GM19328 (cell line): ENCODE data around the gene SLC24A3.

Experiments used
- ATAC-seq: cut with Tn5 transposase; IDR thresholded peaks from one replicate; pipeline ENCODE4 v1.9.1; 2021; ENCODE audit warnings: mild to moderate bottlenecking, moderate library complexity; ENCODE audit not compliant: unreplicated experiment

The SLC24A3 gene

GRCh38 chr20:19527509-19527908, 315.1 kb downstream of the SLC24A3 start:
- ATAC-seq: no peak

GRCh38 chr20:19528286-19529030, 316.0 kb downstream of the SLC24A3 start:
- no peak for ATAC-seq

GRCh38 chr20:19530006-19530405, 317.6 kb downstream of the SLC24A3 start:
- no peak for ATAC-seq

GRCh38 chr20:19531446-19531845, 319.0 kb downstream of the SLC24A3 start:
- no peak for ATAC-seq

GRCh38 chr20:19538556-19538955, 326.1 kb downstream of the SLC24A3 start:
- no peak for ATAC-seq

- no peak for ATAC-seq
Observed at GRCh38 chr20:19539191-19539590, 326.7 kb downstream of the SLC24A3 start.

GRCh38 chr20:19540392-19540791, 327.9 kb downstream of the SLC24A3 start:
- no peak for ATAC-seq

- ATAC-seq: no peak
Observed at GRCh38 chr20:19543101-19543500, 330.7 kb downstream of the SLC24A3 start.

- ATAC-seq: no peak
Observed at GRCh38 chr20:19544684-19545083, 332.2 kb downstream of the SLC24A3 start.

GRCh38 chr20:19546648-19547047, 334.2 kb downstream of the SLC24A3 start:
- no peak for ATAC-seq

GRCh38 chr20:19547547-19547946, 335.1 kb downstream of the SLC24A3 start:
- ATAC-seq: no peak

- ATAC-seq: no peak
Observed at GRCh38 chr20:19549896-19550295, 337.5 kb downstream of the SLC24A3 start.

GRCh38 chr20:19552221-19553180, 340.1 kb downstream of the SLC24A3 start:
- no peak for ATAC-seq

GRCh38 chr20:19554666-19555065, 342.2 kb downstream of the SLC24A3 start:
- no peak for ATAC-seq

GRCh38 chr20:19555726-19556125, 343.3 kb downstream of the SLC24A3 start:
- no peak for ATAC-seq

GRCh38 chr20:19557291-19557690, 344.8 kb downstream of the SLC24A3 start:
- no peak for ATAC-seq

- no peak for ATAC-seq
Observed at GRCh38 chr20:19560881-19561480, 348.5 kb downstream of the SLC24A3 start.

- ATAC-seq: no peak
Observed at GRCh38 chr20:19562426-19562825, 350.0 kb downstream of the SLC24A3 start.

GRCh38 chr20:19564261-19564660, 351.8 kb downstream of the SLC24A3 start:
- no peak for ATAC-seq

- ATAC-seq: no peak
Observed at GRCh38 chr20:19565736-19566135, 353.3 kb downstream of the SLC24A3 start.

GRCh38 chr20:19566226-19566945, 353.9 kb downstream of the SLC24A3 start:
- no peak for ATAC-seq
